ENCODE measurements around the gene MORN4.
"Not testable (repeated sequence)": the region's sequence is repeated elsewhere in the genome, so short reads cannot be mapped to it uniquely, and the experiment has no call there.

The MORN4 gene

DNA sequence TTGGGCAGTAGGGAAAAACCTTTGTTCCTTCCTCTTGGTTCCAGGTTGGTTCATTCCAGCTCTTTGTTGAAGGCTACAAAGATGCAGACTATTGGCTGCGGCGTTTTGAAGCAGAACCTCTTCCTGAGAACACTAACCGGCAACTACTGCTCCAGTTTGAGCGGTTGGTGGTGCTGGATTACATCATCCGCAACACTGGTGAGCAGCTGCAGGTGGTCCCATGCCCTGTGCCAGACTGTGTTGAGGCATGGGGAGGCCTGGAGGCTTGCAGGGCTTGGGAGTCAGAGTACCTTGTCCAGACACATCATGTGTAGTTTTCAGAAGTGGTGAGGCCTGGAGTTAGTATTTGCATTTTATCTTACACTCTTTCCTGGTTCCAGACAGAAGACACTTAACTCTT is 23.5 kb upstream of the MORN4 start:
- TF ChIP-seq, protein P1, sequence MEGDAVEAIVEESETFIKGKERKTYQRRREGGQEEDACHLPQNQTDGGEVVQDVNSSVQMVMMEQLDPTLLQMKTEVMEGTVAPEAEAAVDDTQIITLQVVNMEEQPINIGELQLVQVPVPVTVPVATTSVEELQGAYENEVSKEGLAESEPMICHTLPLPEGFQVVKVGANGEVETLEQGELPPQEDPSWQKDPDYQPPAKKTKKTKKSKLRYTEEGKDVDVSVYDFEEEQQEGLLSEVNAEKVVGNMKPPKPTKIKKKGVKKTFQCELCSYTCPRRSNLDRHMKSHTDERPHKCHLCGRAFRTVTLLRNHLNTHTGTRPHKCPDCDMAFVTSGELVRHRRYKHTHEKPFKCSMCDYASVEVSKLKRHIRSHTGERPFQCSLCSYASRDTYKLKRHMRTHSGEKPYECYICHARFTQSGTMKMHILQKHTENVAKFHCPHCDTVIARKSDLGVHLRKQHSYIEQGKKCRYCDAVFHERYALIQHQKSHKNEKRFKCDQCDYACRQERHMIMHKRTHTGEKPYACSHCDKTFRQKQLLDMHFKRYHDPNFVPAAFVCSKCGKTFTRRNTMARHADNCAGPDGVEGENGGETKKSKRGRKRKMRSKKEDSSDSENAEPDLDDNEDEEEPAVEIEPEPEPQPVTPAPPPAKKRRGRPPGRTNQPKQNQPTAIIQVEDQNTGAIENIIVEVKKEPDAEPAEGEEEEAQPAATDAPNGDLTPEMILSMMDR (conservative IDR thresholded peaks at IDR 0.05; ENCODE audit: low read depth, low read length) = no peak
- H3K36me3 ChIP-seq (ENCODE audit: insufficient read depth) = no peaks in the 10 kb centered on the region; the same call in 1 of the 2 replicates
- no peak overlapping the region for H3K9ac ChIP-seq
- H3K4me1 ChIP-seq (ENCODE audit: low read depth, poor library complexity, severe bottlenecking) = peaks cover 10% of the 10 kb centered on the region
- no peaks in the 10 kb centered on the region for H3K79me2 ChIP-seq (ENCODE audit: insufficient read depth, low read depth)
- no peak overlapping the region for H3K4me2 ChIP-seq
- no peaks in the 10 kb centered on the region for H3K27me3 ChIP-seq (ENCODE audit: insufficient read depth, low read depth)
- no peaks in the 10 kb centered on the region for H4K20me1 ChIP-seq (ENCODE audit: insufficient read depth)
- no peak overlapping the region for H3K4me3 ChIP-seq (IDR thresholded peaks at IDR 0.05; ENCODE audit: insufficient read depth, low read depth, low read length)
- H2AFZ ChIP-seq (ENCODE audit: low read depth) = no peak overlapping the region
- H3K27ac ChIP-seq = no peak overlapping the region

DNA sequence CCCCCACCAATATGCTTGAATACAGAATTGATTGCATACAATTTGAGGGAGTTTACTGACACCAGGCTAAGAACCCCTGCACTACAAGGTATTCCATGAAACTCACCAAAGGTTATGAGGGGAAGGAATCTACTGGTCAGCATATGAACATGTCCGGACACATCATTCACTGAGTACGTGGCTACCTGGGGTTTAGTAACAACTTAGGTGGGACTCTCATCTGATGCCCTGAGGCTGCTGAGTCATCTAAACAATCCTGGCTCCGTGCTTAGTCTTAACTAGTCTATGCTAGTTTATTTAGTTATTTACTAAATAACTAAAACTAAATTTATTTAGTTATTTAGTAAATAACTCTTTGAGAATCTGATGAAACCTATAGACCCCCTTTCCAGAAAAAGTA is 18.5 kb upstream of the MORN4 start:
- Histone ChIP-seq H3K36me3 (ENCODE audit: insufficient read depth) (no peaks in the 10 kb centered on the region; the same call in 1 of the 2 replicates), H3K9ac (no peak overlapping the region), H3K4me3 (IDR thresholded peaks at IDR 0.05; ENCODE audit: insufficient read depth, low read depth, low read length) (no peak overlapping the region), H3K79me2 (ENCODE audit: insufficient read depth, low read depth) (no peaks in the 10 kb centered on the region), H3K27ac (no peak overlapping the region), H2AFZ (ENCODE audit: low read depth) (no peak overlapping the region), H3K4me2 (no peak overlapping the region), H3K27me3 (ENCODE audit: insufficient read depth, low read depth) (no peaks in the 10 kb centered on the region), H4K20me1 (ENCODE audit: insufficient read depth) (no peaks in the 10 kb centered on the region), H3K4me1 (ENCODE audit: low read depth, poor library complexity, severe bottlenecking) (peaks cover 6% of the 10 kb centered on the region)
- TF ChIP-seq, protein P1 (conservative IDR thresholded peaks at IDR 0.05; ENCODE audit: low read depth, low read length) = no peak

DNA sequence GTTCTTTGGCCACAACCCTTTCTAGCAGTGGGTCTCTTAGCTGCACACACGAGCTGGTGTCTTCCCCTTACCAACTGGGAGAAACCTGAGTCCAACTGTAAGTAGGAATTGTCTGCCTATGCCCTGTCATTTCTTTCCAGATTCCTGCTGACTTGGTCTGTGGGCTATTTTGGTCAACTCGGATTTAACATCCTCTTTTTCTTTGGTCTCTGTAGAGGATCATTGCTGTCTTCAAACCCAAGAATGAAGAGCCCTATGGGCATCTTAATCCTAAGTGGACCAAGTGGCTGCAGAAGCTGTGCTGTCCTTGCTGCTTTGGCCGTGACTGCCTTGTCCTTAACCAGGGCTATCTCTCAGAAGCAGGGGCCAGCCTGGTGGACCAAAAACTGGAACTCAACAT is 17.4 kb upstream of the MORN4 start:
- H4K20me1 ChIP-seq (ENCODE audit: insufficient read depth) = no peaks in the 10 kb centered on the region
- H3K4me3 ChIP-seq (IDR thresholded peaks at IDR 0.05; ENCODE audit: insufficient read depth, low read depth, low read length) = no peak overlapping the region
- TF ChIP-seq, protein P1 (conservative IDR thresholded peaks at IDR 0.05; ENCODE audit: low read depth, low read length) = no peak
- no peak overlapping the region for H3K9ac ChIP-seq
- no peak overlapping the region for H3K4me2 ChIP-seq
- H3K4me1 ChIP-seq (ENCODE audit: low read depth, poor library complexity, severe bottlenecking) = peaks cover 6% of the 10 kb centered on the region
- no peak overlapping the region for H2AFZ ChIP-seq (ENCODE audit: low read depth)
- H3K27ac ChIP-seq = no peak overlapping the region
- no peaks in the 10 kb centered on the region for H3K79me2 ChIP-seq (ENCODE audit: insufficient read depth, low read depth)
- no peaks in the 10 kb centered on the region; the same call in 1 of the 2 replicates for H3K36me3 ChIP-seq (ENCODE audit: insufficient read depth)
- no peaks in the 10 kb centered on the region for H3K27me3 ChIP-seq (ENCODE audit: insufficient read depth, low read depth)

DNA sequence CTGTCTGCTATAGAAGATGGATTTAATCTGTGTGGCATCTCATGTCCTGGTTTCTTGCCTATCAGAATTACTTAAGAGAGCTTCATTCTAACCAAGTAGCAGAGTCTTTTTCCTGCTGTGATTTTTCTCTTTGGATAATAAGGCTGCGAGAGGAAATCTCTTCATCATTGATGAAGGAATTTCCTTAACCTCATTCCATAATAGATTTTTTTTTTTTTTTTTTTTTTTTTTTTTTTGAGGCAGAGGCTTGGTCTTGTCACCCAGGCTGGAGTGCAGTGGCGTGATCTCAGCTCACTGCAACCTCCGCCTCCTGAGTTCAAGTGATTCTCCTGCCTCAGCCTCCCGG is 16.1 kb upstream of the MORN4 start:
- not testable (repeated sequence) for H3K36me3 ChIP-seq (ENCODE audit: insufficient read depth); H3K4me1 ChIP-seq (ENCODE audit: low read depth, poor library complexity, severe bottlenecking); H3K27me3 ChIP-seq (ENCODE audit: insufficient read depth, low read depth); H4K20me1 ChIP-seq (ENCODE audit: insufficient read depth); H3K9ac ChIP-seq; H3K79me2 ChIP-seq (ENCODE audit: insufficient read depth, low read depth); H3K27ac ChIP-seq; H3K4me3 ChIP-seq (IDR thresholded peaks at IDR 0.05; ENCODE audit: insufficient read depth, low read depth, low read length); H3K4me2 ChIP-seq; H2AFZ ChIP-seq (ENCODE audit: low read depth)

DNA sequence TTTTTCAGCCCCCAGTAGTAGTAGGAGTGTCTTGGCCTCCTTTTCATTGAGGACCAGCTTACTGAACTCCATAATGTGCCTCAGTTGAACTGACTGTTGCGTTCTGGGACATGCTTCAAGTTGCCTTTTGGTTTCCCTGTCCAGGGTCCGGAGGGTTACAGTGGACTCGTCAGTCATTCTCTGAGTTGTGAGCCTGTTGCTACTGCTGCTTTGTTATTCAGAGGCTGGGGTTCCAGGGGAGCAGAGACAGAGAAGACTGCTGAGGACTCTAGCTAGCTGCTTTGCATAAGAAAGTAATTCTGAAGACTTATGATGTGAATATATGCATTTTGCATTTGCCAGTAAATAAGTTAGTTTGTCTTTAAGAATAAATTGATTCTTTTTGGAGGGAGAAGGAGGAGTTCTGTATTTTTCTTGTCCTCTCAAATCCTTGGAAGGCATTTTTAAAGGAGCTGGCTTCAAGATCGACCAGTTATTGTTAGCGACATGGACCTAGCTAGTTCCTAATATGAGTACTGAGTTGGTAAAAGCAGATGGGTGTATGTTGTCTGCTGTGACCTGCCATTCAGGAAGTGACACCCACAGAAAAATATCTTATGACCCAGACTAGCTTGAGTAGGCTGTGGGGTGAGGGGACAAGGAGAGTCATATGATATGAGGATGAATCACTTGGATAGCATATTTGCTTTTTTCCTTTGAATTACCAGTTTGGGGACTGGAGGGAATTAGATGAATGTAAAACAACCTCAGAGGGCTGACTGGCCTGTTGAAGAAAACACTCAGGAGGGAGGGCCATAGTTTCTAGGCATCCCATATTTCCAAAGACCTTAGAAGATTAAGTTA is 15.5 kb upstream of the MORN4 start:
- H3K79me2 ChIP-seq (ENCODE audit: insufficient read depth, low read depth) = no peaks in the 10 kb centered on the region
- no peaks in the 10 kb centered on the region for H3K27me3 ChIP-seq (ENCODE audit: insufficient read depth, low read depth)
- no peaks in the 10 kb centered on the region for H4K20me1 ChIP-seq (ENCODE audit: insufficient read depth)
- no peak overlapping the region for H2AFZ ChIP-seq (ENCODE audit: low read depth)
- peaks cover 6% of the 10 kb centered on the region for H3K4me1 ChIP-seq (ENCODE audit: low read depth, poor library complexity, severe bottlenecking)
- no peak overlapping the region for H3K9ac ChIP-seq
- no peak overlapping the region for H3K27ac ChIP-seq
- H3K4me2 ChIP-seq = no peak overlapping the region
- no peak overlapping the region for H3K4me3 ChIP-seq (IDR thresholded peaks at IDR 0.05; ENCODE audit: insufficient read depth, low read depth, low read length)
- TF ChIP-seq, protein P1 (conservative IDR thresholded peaks at IDR 0.05; ENCODE audit: low read depth, low read length) = no peak
- H3K36me3 ChIP-seq (ENCODE audit: insufficient read depth) = no peaks in the 10 kb centered on the region; the same call in 1 of the 2 replicates

Measured in KMS-11 (cell line).